Fibroblast of villous mesenchyme (primary cell): ENCODE results near the gene GSTM5. TPM values are rescaled to one million over a fixed set of nuclear protein-coding genes. Genes with fewer than 3 reads are reported as not detected.
"Not testable (repeated sequence)": the region's sequence is repeated elsewhere in the genome, so short reads cannot be mapped to it uniquely, and the experiment has no call there.

Experiments used
- DNase-seq: peaks from one replicate; pipeline ENCODE4 v3.0.0-alpha.2; 2010; ENCODE audit warnings: low read depth
- H3K4me3 ChIP-seq: 2 replicates; pipeline ENCODE4 v1.5.1; 2011; ENCODE audit warnings: low read depth, mild to moderate bottlenecking, low read length
- CTCF ChIP-seq: IDR thresholded peaks from 2 replicates; pipeline ENCODE4 v1.5.1; 2012; ENCODE audit warnings: low read depth, mild to moderate bottlenecking, low read length; ENCODE audit not compliant: insufficient read depth
- total RNA-seq: library from RNA; depleted of rRNA; stranded (reverse); fragments of >200 nt; gene quantifications from 2 replicates; pipeline ENCODE4 v1.2.3, GENCODE V29; 2012

The GSTM5 gene
- total RNA-seq, 1 donor = 9.1 TPM

DNA sequence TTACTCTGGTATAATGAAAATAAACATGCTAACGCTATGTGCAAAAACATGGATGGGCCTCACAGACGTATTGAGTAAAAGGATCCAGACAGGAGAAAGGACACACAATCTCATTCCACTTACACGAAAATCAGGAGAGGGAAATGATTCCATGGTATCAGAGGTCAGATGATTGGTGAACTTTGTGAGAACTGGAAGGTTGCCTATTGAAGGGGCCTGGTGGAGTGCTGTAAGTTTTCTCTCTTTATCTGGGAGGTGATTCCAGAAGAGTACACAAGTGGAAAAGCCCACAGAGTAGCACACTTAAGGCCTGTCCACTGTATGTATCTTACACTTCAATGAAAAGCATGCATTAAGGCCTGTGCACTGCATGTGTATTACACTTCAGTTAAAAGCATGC lies 34.6 kb upstream of the GSTM5 start:
- no peak for TF ChIP-seq CTCF
- DNase-seq = no peak
- no peak overlapping the region for H3K4me3 ChIP-seq

DNA sequence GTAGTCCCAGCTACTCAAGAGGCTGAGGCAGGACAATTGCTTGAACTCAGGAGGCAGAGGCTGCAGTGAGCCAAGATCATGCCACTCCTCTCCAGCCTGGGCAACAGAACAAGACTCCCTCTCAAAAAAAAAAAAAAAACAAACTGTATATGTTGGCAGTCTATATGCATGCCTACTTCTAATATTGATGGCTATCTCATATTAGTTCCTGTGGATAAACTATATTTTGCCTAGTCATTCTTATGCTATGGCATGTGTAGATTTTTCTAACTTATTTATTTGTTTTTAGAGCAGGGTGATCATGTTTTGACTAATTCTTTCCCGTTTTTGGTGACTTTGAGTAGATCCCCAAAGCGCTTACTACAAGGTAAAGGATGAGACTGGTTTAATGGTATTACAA lies 33.4 kb upstream of the GSTM5 start:
- H3K4me3 ChIP-seq, DNase-seq: not testable (repeated sequence)

- not testable (repeated sequence) for DNase-seq, H3K4me3 ChIP-seq
Measured at GRCh38 chr1:109684777-109685176, 27.3 kb upstream of the GSTM5 start.

DNA sequence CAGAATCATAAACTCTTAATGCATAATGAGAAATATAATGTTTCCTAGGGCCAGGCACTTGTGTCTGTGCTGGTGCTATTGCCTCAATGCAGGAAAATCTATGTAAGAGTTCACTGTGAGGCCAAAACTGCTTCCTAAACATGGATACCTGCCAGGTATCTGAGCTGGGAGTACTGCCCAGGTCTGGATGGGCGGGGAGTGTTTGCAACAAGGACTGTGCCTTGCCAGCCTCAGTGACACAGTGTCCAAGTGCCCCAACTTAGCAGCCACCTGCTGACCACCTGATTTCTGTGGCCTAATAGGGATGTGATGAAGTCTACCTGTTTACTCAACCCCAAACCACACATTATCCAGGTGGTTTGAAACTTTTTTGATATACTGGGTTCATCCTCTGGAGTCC lies 26.7 kb upstream of the GSTM5 start:
- DNase-seq, H3K4me3 ChIP-seq: not testable (repeated sequence)

DNA sequence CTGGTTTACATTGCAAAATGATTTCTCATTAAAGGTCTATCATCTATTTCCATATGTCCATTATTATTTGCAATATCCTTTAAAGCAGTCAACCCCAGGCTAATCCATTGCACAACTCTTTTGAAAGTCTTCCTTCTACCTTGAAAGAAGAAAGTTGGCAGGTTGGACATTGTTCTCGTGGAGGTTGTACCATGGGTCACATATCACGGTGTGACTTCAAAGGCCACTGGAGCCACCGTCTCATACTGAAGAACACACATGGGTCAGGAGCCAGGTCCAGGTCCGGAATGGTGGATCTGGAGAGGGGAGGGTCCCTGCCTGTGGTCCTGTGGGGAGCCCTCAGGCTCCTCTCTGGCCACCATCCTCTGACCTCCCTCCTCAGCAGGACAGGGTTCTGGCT lies 26.2 kb upstream of the GSTM5 start:
- H3K4me3 ChIP-seq, DNase-seq: not testable (repeated sequence)

GRCh38 chr1:109687109-109687508 lies 24.9 kb upstream of the GSTM5 start:
- H3K4me3 ChIP-seq = peak overlapping the region; percentile 68
- not testable (repeated sequence) for DNase-seq

- H3K4me3 ChIP-seq = peak within 1 kb of the TSS; percentile 68
- peak; percentile 46 for TF ChIP-seq CTCF
- DNase-seq = peak; percentile 85
Measured at GRCh38 chr1:109687641-109688499, 24.2 kb upstream of the GSTM5 start, which contains the start of gene GSTM1. GSTM1 (plus strand) TSS chr1:109687817; CDS start chr1:109687874, 57 bp downstream.

- H3K4me3 ChIP-seq = no peak overlapping the region
- no peak for DNase-seq
- no peak for TF ChIP-seq CTCF
Measured at GRCh38 chr1:109689844-109690405, 22.1 kb upstream of the GSTM5 start.

DNA sequence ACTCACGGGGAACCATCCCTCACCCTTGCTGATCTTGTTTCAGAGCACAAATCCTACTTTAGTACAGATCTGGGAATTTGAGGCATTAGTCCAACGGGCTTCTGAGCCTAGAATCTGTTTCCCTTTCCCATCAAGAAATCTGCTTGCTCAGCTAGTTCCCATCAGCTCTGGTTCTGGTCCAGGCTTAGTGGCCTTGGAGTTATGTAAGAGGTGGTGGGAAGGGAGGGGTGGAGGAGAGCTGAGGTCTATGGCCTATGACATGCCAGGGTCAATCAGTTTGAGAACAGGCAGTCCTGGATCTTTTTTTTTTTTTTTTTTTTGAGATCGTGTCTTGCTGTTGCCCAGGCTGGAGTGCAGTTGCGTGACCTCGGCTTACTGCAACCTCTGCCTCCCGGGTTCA lies 20.3 kb upstream of the GSTM5 start:
- no peak for TF ChIP-seq CTCF
- DNase-seq = peak; percentile 44

DNA sequence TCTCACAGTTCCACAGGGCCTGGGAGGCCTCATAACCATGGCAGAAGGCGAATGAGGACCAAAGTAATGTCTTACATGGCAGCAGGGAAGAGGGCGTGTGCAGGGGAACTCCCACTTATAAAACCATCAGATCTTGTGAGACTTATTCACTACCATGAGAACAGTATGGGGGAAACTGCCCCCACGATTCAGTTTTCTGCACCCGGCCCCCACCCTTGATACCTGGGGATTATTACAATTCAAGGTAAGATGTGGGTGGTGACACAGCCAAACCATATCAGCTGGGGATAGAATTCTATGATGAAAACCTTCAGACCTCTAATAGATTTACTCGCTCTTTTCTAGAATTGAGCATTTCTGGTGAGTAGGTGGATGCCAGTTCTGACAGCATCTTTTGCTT lies 17.7 kb upstream of the GSTM5 start:
- DNase-seq, H3K4me3 ChIP-seq: not testable (repeated sequence)

More for the DNA sequence above, 20.3 kb upstream of the GSTM5 start:
- no peak overlapping the region for H3K4me3 ChIP-seq

DNA sequence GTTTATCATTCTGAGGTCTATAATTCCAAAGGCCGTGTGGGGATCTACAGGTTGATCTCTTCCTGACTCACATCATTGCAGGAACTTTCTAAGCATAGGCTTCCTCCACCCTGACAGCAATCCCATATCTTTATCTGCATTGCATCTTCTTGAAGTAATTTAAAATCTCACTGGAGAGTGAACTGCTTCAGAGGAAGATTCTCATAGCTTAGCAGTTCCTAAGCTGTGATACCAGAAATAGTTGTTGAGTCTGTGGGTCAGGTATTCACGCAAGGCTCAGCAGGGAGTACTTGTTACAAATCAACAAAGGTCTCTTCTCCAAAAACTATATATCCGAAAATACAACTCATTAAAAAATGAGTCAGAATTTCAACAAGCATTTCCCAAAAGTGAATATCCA lies 16.9 kb upstream of the GSTM5 start:
- not testable (repeated sequence) for DNase-seq

More for the DNA sequence above, 16.9 kb upstream of the GSTM5 start:
- not testable (repeated sequence) for H3K4me3 ChIP-seq
